PC-3 (cell line): Measurements from ENCODE around the gene NMUR1.

Experiments used
- EZH2 ChIP-seq: fragments of 300-600 bp; sonication (generic); IDR thresholded peaks from one replicate; pipeline ENCODE4 v1.6.1; 2017; ENCODE audit warnings: antibody characterized with exemption, mild to moderate bottlenecking, low read length; ENCODE audit not compliant: unreplicated experiment
- EZH2phosphoT487 ChIP-seq: fragments of 300-600 bp; sonication (generic); IDR thresholded peaks from 2 replicates; pipeline ENCODE4 v1.6.1; 2018; ENCODE audit warnings: mild to moderate bottlenecking, antibody characterized with exemption, low read length, borderline replicate concordance

GRCh38 chr2:231547315-231548110 lies 17.3 kb upstream of the NMUR1 start:
- TF ChIP-seq EZH2phosphoT487: no peak
- no peak for TF ChIP-seq EZH2
